Activated naive CD8-positive, alpha-beta T cell treated with anti-CD3 and anti-CD28 coated beads, Interleukin-2, amount 10 ng/mL, durations not matched to agents 7 days and 5 days (primary cell): ENCODE measurements around the gene PANX2. TPM values are rescaled to one million over a fixed set of nuclear protein-coding genes. Genes with fewer than 3 reads are reported as not detected.

Experiments
- ATAC-seq: fragments of 150-1000 bp; cut with Tn5 transposase; one replicate; pipeline ENCODE4 v1.10.0; 2021; ENCODE audit warnings: low read depth, moderate library complexity
- POLR2A ChIA-PET: fragments of 350-600 bp; sonication (Branson Sonifier 250); formaldehyde crosslinking; loops from one replicate; lab custom pipeline; 2021; ENCODE audit warnings: antibody characterized with exemption; lab: Charles Lee
- DNase-seq: peaks from one replicate; pipeline ENCODE4 v3.0.0; 2021
- H3K27ac Mint-ChIP-seq: one replicate; pipeline ENCODE4 v1.8.0; 2022; ENCODE audit warnings: mild to moderate bottlenecking, mixed read lengths
- H3K27me3 Mint-ChIP-seq: one replicate; pipeline ENCODE4 v1.8.0; 2022; ENCODE audit warnings: mild to moderate bottlenecking, moderate library complexity, mixed read lengths
- H3K36me3 Mint-ChIP-seq: one replicate; pipeline ENCODE4 v1.8.0; 2021; ENCODE audit warnings: mild to moderate bottlenecking, mixed read lengths
- H3K4me1 Mint-ChIP-seq: one replicate; pipeline ENCODE4 v1.8.0; 2021; ENCODE audit warnings: mixed read lengths
- H3K4me3 Mint-ChIP-seq: one replicate; pipeline ENCODE4 v1.8.0; 2022; ENCODE audit warnings: mild to moderate bottlenecking, moderate library complexity, mixed read lengths
- H3K9me3 Mint-ChIP-seq: one replicate; pipeline ENCODE4 v1.8.0; 2021; ENCODE audit warnings: mixed read lengths
- total RNA-seq, 2 experiments: library from RNA; stranded (reverse); gene quantifications; one replicate each; pipeline ENCODE4 v1.2.3, GENCODE V29; 2021

PANX2 gene
- total RNA-seq, 2 experiments from 2014 or later = 0.11 TPM

DNA sequence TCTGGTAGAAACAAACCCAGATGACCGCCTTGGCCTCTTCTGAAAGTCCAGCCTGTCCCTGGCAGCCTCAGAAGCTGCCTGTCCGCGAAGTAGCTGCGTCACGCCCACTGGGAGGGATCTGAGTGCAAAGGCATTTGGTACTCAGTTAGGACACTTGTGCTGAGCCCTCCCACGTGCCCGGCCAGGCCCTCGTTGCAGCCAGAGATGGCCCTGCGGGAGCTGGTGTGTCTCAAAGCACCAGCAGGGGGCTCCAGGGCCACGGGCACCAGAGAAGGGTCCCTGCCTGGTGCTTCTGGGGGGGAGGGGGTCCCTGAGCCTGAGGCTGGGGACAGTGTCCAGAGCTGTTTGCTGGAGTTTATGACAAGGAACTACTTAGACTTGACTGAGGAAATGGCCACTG, 36.1 kb downstream of the PANX2 start:
- Mint-ChIP-seq H3K36me3 (peaks cover 15% of the 10 kb centered on the region), H3K27me3 (no peaks in the 10 kb centered on the region), H3K4me3 (no peak overlapping the region), H3K27ac (no peak overlapping the region), H3K9me3 (no peaks in the 10 kb centered on the region), H3K4me1 (peaks cover 18% of the 10 kb centered on the region)
- DNase-seq (no peak), ATAC-seq (no peak)
- POLR2A ChIA-PET = interaction anchor here (1.1 to 1.8 kb wide), 2 partner anchors 14 to 17 kb away, joined by 3 to 5 read pairs; no protein-coding TSS in a partner anchor

DNA sequence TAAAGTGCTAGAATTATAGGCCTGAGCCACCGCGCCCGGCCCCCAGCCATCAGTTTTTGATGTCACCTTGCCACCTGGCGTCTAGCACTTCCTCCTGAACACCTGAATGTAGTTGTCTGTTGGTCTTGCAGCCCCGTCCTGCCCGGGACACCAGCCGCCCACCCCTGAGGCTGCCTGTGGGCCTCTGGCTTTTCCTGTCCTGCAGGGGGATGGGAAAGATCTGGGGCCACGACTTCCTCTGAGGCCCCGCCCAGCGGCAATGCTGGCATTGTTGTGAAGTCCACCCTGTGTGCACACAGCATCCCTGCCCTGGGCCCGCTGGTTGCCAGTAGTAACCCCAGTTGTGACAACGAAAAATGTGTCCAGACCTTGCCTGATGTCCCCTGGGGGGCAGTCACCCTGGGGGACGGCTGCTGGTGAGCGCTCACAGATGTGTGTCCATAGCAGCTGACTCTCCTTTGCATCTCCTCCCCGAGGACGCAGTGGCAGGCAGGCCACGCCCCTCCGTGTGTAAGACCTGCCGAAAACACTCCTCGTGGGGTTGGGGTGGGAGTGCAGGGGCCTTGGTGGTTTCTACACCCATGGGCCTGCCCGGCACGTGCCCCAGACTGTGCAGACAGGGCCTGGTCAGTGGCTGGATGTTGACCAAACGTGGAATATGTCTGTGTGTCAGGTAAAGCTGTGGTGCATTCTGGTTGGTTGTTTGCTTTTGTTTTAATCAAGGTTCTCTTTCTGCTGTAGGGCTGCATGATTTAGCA, 37.0 kb downstream of the PANX2 start:
- H3K9me3 Mint-ChIP-seq = no peaks in the 10 kb centered on the region
- H3K27me3 Mint-ChIP-seq = no peaks in the 10 kb centered on the region
- DNase-seq = no peak
- no peak overlapping the region for H3K27ac Mint-ChIP-seq
- H3K36me3 Mint-ChIP-seq = peaks cover 15% of the 10 kb centered on the region
- peaks cover 14% of the 10 kb centered on the region for H3K4me1 Mint-ChIP-seq
- POLR2A ChIA-PET = interaction anchor here (1.0 to 1.8 kb wide), 3 partner anchors 15 to 318 kb away, joined by 3 to 5 read pairs (median 3); partner anchors contain the start of gene SCO2
- ATAC-seq = no peak
- H3K4me3 Mint-ChIP-seq = no peak overlapping the region

DNA sequence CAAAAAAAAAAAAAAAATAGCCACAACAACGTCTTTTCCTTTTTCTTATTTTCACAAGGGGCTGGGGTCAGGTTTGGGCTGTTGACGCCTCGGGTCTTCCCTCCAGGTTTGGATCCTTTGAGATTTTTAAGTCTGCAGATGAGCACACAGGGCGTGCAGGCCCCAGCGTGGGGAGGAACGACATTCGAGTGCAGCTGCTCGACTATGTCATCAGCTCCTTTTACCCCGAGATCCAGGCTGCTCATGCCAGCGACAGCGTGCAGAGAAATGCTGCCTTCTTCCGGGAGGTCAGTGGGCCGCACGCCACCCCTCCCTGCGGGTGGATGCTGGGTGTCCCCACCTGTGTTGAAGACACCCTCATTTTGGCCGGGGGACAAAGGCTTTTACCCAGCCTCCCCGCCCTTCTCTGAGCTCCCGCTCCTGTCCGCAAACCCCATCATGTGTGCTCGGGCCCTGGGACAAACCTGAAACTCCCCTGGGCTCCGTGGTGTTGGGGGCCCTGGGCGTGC, 38.0 kb downstream of the PANX2 start:
- no peak for ATAC-seq
- no peaks in the 10 kb centered on the region for H3K9me3 Mint-ChIP-seq
- no peak for DNase-seq
- no peak overlapping the region for H3K27ac Mint-ChIP-seq
- POLR2A ChIA-PET = interaction anchor here (1.0 to 1.4 kb wide), 2 partner anchors 59 to 317 kb away, joined by 3 read pairs; partner anchors contain the start of gene SCO2
- no peak overlapping the region for H3K4me3 Mint-ChIP-seq
- H3K4me1 Mint-ChIP-seq = peaks cover 12% of the 10 kb centered on the region
- no peaks in the 10 kb centered on the region for H3K27me3 Mint-ChIP-seq
- peaks cover 18% of the 10 kb centered on the region for H3K36me3 Mint-ChIP-seq

DNA sequence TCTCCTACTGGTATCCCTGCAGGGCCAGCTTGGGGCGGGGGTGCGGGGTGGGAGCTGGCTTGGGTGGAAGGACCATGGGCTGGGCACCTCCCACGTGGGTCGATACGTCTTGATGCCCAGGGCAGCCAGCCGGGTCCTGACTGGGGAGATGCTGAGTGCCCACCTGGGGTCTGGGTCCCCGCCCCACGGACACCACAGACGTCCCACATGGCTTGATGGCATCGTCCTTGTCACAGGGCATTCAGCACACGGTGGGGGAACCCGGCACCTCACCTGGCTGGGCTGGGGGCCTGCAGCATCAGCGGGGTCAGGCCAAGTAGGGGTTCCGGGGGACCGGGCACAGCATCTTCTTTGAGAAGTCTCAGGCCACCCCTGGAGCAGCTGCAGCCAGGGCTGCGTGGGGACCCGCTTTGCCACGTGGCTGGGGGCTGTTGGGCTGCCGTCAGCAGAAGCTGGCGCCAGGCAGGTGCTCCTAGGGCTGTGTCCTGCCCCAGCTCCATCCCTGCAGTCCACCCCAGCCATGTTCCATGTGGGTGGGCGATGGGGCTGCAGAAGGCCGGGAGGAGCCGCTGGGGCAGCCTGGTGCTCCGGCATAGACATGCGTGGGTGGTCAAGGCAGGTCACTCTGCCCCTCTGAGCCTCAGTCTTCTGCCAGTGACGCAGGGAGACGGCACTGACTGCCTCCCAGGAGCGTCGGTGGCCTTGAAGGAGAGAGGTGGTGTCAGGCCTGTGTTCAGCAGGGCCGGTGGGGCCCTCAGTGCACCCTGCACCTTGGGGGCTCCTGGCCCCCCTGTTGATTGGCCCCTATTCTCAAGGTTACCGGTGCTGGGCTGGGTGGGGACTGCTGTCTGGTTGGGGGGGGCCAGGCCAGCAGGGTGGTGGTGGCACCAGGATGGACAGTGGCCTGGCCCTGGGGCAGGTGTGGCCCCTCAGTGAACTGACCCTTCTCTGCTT, 38.7 kb downstream of the PANX2 start:
- Mint-ChIP-seq H3K4me1 (peaks cover 9% of the 10 kb centered on the region), H3K36me3 (peaks cover 12% of the 10 kb centered on the region), H3K4me3 (no peak overlapping the region), H3K27me3 (no peaks in the 10 kb centered on the region), H3K27ac (no peak overlapping the region), H3K9me3 (no peaks in the 10 kb centered on the region)
- POLR2A ChIA-PET = interaction anchor here (1.0 to 1.4 kb wide), 2 partner anchors 60 to 316 kb away, joined by 3 read pairs; partner anchors contain the start of gene SCO2
- peak; percentile 11 for ATAC-seq
- DNase-seq = no peak

GRCh38 chr22:50209893-50210292, 39.4 kb downstream of the PANX2 start:
- DNase-seq = peak; percentile 76
- Mint-ChIP-seq H3K4me1 (peaks cover 8% of the 10 kb centered on the region), H3K27ac (peak overlapping the region; percentile 35), H3K4me3 (no peak overlapping the region), H3K9me3 (no peaks in the 10 kb centered on the region), H3K36me3 (peaks cover 14% of the 10 kb centered on the region), H3K27me3 (no peaks in the 10 kb centered on the region)
- POLR2A ChIA-PET = no interaction called here
- ATAC-seq = peak; percentile 76

GRCh38 chr22:50210378-50211139, 40.0 kb downstream of the PANX2 start:
- H3K27me3 Mint-ChIP-seq = no peaks in the 10 kb centered on the region
- POLR2A ChIA-PET = interaction anchor here (0.8 to 1.6 kb wide), 3 partner anchors 20 to 63 kb away, joined by 3 to 4 read pairs (median 3); no protein-coding TSS in a partner anchor
- peaks cover 7% of the 10 kb centered on the region for H3K4me1 Mint-ChIP-seq
- ATAC-seq = no peak
- H3K9me3 Mint-ChIP-seq = no peaks in the 10 kb centered on the region
- H3K4me3 Mint-ChIP-seq = no peak overlapping the region
- peaks cover 15% of the 10 kb centered on the region for H3K36me3 Mint-ChIP-seq
- DNase-seq = no peak
- H3K27ac Mint-ChIP-seq = no peak overlapping the region

DNA sequence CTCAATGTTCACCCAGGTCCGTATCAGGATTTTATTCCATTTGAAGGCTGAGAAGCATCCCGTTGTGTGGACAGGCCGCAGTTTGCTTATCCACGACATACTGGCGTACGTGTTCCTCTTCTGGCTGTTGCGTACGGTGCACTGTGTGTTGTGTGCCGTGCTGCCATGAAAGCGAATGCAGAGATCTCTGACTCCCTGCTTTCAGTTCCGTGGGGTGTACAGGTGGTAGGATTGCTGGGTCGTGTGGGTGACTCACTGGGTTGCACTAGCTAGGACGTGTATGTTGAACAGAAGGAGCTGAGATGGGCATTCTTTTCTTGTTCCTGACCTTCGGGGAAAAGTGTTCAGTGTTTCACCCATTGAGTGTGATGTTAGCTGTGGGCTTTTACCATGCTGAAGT, 40.6 kb downstream of the PANX2 start:
- H3K9me3 Mint-ChIP-seq = no peaks in the 10 kb centered on the region
- DNase-seq = no peak
- ATAC-seq = no peak
- H3K4me3 Mint-ChIP-seq = no peak overlapping the region
- POLR2A ChIA-PET = interaction anchor here (0.6 to 1.6 kb wide), 5 partner anchors 10 to 409 kb away, joined by 3 to 4 read pairs (median 4); no protein-coding TSS in a partner anchor
- peaks cover 7% of the 10 kb centered on the region for H3K4me1 Mint-ChIP-seq
- no peak overlapping the region for H3K27ac Mint-ChIP-seq
- H3K27me3 Mint-ChIP-seq = no peaks in the 10 kb centered on the region
- peaks cover 15% of the 10 kb centered on the region for H3K36me3 Mint-ChIP-seq

DNA sequence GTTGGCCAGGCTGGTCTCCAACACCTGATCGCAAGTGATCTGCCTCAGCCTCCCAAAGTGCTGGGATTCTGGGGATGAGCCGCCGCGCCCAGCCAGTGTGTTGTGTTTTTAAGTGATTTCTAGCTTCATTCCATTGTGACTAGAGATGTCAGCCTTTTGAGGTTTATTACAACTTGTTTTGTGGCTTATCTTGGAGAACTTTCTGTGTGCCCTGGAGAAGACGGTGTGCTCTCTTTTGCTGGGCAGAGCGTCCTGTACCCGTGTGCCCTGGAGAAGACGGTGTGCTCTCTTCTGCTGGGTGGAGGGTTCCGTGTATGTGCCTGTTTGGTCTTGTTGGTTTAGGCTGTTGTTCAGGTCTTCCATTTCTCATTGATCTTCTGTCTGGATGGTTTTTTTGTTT, 42.7 kb downstream of the PANX2 start:
- peaks cover 15% of the 10 kb centered on the region for H3K36me3 Mint-ChIP-seq
- H3K9me3 Mint-ChIP-seq = no peaks in the 10 kb centered on the region
- H3K27me3 Mint-ChIP-seq = no peaks in the 10 kb centered on the region
- H3K27ac Mint-ChIP-seq = peak overlapping the region; percentile 51
- peaks cover 7% of the 10 kb centered on the region for H3K4me1 Mint-ChIP-seq
- no peak overlapping the region for H3K4me3 Mint-ChIP-seq
- no peak for DNase-seq
- ATAC-seq = no peak
- POLR2A ChIA-PET = no interaction called here

GRCh38 chr22:50215297-50216054, 44.9 kb downstream of the PANX2 start:
- POLR2A ChIA-PET = interaction anchor here (0.7 kb wide), 1 partner anchor 292 kb away, joined by 3 read pairs; the partner anchor contains the start of genes LMF2 and NCAPH2
- DNase-seq (no peak), ATAC-seq (no peak)
- no peaks in the 10 kb centered on the region for H3K9me3 Mint-ChIP-seq
- peaks cover 17% of the 10 kb centered on the region for H3K36me3 Mint-ChIP-seq
- peaks cover 4% of the 10 kb centered on the region for H3K4me1 Mint-ChIP-seq
- no peaks in the 10 kb centered on the region for H3K27me3 Mint-ChIP-seq
- no peak overlapping the region for H3K27ac Mint-ChIP-seq
- no peak overlapping the region for H3K4me3 Mint-ChIP-seq

GRCh38 chr22:50216055-50216683, 45.6 kb downstream of the PANX2 start:
- peaks cover 2% of the 10 kb centered on the region for H3K4me1 Mint-ChIP-seq
- no peak overlapping the region for H3K4me3 Mint-ChIP-seq
- H3K9me3 Mint-ChIP-seq = no peaks in the 10 kb centered on the region
- H3K27ac Mint-ChIP-seq = no peak overlapping the region
- ATAC-seq (no peak), DNase-seq (no peak)
- H3K27me3 Mint-ChIP-seq = no peaks in the 10 kb centered on the region
- POLR2A ChIA-PET = interaction anchor here (0.7 kb wide), 1 partner anchor 292 kb away, joined by 3 read pairs; the partner anchor contains the start of genes LMF2 and NCAPH2
- peaks cover 15% of the 10 kb centered on the region for H3K36me3 Mint-ChIP-seq

GRCh38 chr22:50216684-50217520, 46.4 kb downstream of the PANX2 start:
- no peak for ATAC-seq
- Mint-ChIP-seq H3K4me3 (no peak overlapping the region), H3K27me3 (no peaks in the 10 kb centered on the region), H3K4me1 (peaks cover 1% of the 10 kb centered on the region), H3K27ac (no peak overlapping the region), H3K36me3 (peaks cover 15% of the 10 kb centered on the region), H3K9me3 (no peaks in the 10 kb centered on the region)
- no peak for DNase-seq
- POLR2A ChIA-PET = interaction anchor here (0.5 kb wide), 1 partner anchor 228 kb away, joined by 3 read pairs; no protein-coding TSS in a partner anchor
